Kidney (tissue), 14 donors: ENCODE measurements around the gene TOMM34. TPM values are rescaled to one million over a fixed set of nuclear protein-coding genes. Genes with fewer than 3 reads are reported as not detected.

Source experiments
- DNase-seq, 5 donors: peaks; one replicate each; pipeline ENCODE4 v3.0.0-alpha.2; 2013 to 2020
- FAIRE-seq: peaks from 2 replicates; lab custom pipeline; 2012; peaks lifted over from hg19 to GRCh38; lab: Jason Lieb, UNC
- H3K27ac ChIP-seq, 2 donors: one replicate each; pipeline ENCODE4 v1.7.0; 2013; ENCODE audit warnings: low read depth in 2 of 2, low read length in 2 of 2, inconsistent platforms in 1 of 2
- H3K27me3 ChIP-seq: one replicate; pipeline ENCODE4 v1.7.1; 2013; ENCODE audit warnings: low read length, inconsistent platforms; ENCODE audit not compliant: control insufficient read depth, insufficient read depth
- H3K36me3 ChIP-seq, 3 donors: one replicate each; pipeline versions ENCODE4 v1.7.0 to v1.7.1; 2013; ENCODE audit warnings: low read length in 3 of 3, control low read depth in 1 of 3, inconsistent platforms in 1 of 3; ENCODE audit not compliant: insufficient read depth in 3 of 3, control insufficient read depth in 2 of 3
- H3K4me1 ChIP-seq, 3 donors: one replicate each; pipeline versions ENCODE4 v1.7.0 to v1.7.1; 2013; ENCODE audit warnings: low read length in 3 of 3, inconsistent platforms in 1 of 3, low read depth in 1 of 3; ENCODE audit not compliant: control insufficient read depth in 2 of 3, insufficient read depth in 2 of 3
- H3K4me3 ChIP-seq, 3 donors: one replicate each; pipeline versions ENCODE4 v1.7.0 to v1.8.1; 2013; ENCODE audit warnings: low read length in 3 of 3, control low read depth in 1 of 3, inconsistent platforms in 1 of 3
- H3K9ac ChIP-seq, 3 donors: one replicate each; pipeline versions ENCODE4 v1.7.0 to v1.7.1; 2013; ENCODE audit warnings: low read length in 3 of 3, control low read depth in 1 of 3, inconsistent platforms in 1 of 3
- H3K9me3 ChIP-seq, 3 donors: one replicate each; pipeline versions ENCODE4 v1.7.0 to v1.7.1; 2013; ENCODE audit warnings: low read length in 3 of 3, control low read depth in 1 of 3, inconsistent platforms in 1 of 3; ENCODE audit not compliant: control insufficient read depth in 2 of 3, insufficient read depth in 1 of 3
- intact Hi-C: fragments of 100-400 bp; cut with DNase I; formaldehyde crosslinking; loops from one replicate; pipeline ENCODE4 v1.11.1; 2022
- polyA plus RNA-seq: library from polyadenylated mRNA; stranded (reverse); fragments of 350-450 nt; fragmentation: Illumina TruSeq; extraction: RNeasy Lipid Tissue Mini Kit (QIAGEN cat#74804); gene quantifications from one replicate; pipeline ENCODE4 v1.2.3, GENCODE V29; 2014; ENCODE audit warnings: low read depth, low replicate concordance; ENCODE audit not compliant: insufficient read depth
- total RNA-seq: library from RNA; stranded (reverse); fragmentation: NEBNext Ultra II Directional; extraction: Animal tissue kit (Norgen Biotek cat#: 25700); gene quantifications from one replicate; pipeline ENCODE4 v1.2.1, GENCODE V29; 2021
- TF ChIP-seq, protein P1 (sequence below): IDR thresholded peaks from 3 replicates; pipeline ENCODE4 v1.5.1; 2012; ENCODE audit warnings: mild to moderate bottlenecking, moderate library complexity, borderline replicate concordance; ENCODE audit not compliant: insufficient read depth; ENCODE audit errors: extremely low read depth
- donor health status: control.
- donor health status: control.
- donor health status: control.
- donor health status: control.
- donor health status: control.
- donor health status: DM: yes; HTN: yes; CAD: no.
- donor health status: Normal renal cell carcinoma (clear cell type).

Gene TOMM34
- total and polyA plus RNA-seq, 2 donors from 2014 or later: 18.8 to 39.6 TPM

DNA sequence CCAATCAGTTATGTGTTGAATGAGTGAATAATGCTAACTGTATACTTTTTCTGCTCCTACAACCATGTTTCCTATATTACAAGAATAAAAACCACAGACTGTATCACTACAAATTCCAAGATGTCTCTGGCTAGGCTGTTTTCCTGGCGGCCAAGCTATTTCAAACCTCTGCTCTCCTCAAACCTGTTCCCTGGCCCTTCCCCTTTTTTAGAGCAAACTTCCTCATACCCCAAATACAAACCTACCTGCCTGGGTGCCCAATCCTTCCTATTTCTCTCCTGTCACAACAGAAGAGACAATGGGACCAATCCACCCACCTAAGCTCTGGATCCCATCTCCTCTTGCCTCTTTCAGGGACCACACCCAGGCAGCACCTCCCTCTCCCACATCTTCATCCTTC, 7.5 kb downstream of the TOMM34 start:
- Histone ChIP-seq H3K4me1 (peaks cover 0 to 3% (median 0%) of the 10 kb centered on the region in 3 donors), H3K27me3 (no peaks in the 10 kb centered on the region), H3K4me3 (no peak overlapping the region), H3K27ac (no peak overlapping the region), H3K9ac (no peak overlapping the region), H3K36me3 (peaks cover 12 to 77% (median 51%) of the 10 kb centered on the region in 3 donors), H3K9me3 (no peaks in the 10 kb centered on the region)
- intact Hi-C loops: no loop called here
- TF ChIP-seq, protein P1, sequence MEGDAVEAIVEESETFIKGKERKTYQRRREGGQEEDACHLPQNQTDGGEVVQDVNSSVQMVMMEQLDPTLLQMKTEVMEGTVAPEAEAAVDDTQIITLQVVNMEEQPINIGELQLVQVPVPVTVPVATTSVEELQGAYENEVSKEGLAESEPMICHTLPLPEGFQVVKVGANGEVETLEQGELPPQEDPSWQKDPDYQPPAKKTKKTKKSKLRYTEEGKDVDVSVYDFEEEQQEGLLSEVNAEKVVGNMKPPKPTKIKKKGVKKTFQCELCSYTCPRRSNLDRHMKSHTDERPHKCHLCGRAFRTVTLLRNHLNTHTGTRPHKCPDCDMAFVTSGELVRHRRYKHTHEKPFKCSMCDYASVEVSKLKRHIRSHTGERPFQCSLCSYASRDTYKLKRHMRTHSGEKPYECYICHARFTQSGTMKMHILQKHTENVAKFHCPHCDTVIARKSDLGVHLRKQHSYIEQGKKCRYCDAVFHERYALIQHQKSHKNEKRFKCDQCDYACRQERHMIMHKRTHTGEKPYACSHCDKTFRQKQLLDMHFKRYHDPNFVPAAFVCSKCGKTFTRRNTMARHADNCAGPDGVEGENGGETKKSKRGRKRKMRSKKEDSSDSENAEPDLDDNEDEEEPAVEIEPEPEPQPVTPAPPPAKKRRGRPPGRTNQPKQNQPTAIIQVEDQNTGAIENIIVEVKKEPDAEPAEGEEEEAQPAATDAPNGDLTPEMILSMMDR: no peak
- no peak for DNase-seq
- FAIRE-seq: no peak

DNA sequence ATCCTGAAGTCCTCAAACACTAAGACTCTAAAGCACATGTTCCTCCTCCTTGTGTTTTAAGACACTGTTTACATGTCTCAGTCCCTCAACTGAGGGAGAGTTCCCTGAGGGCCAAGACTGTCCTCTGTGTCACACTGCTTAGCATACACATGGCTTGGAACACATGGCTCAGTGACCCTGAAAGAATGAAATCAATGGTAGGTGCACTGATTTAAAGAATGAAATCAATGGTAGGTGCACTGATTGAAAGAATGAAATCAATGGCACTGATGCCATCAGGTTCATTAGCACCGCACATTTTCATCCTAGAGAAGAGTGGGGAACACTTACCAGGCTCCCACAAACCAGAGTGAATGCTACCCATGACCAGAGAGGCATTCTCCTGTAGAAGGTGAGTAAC, 9.8 kb downstream of the TOMM34 start:
- FAIRE-seq (no peak), DNase-seq (no peak)
- H3K4me1 ChIP-seq: peaks cover 0 to 16% (median 9%) of the 10 kb centered on the region in 3 donors
- TF ChIP-seq, protein P1: no peak
- H3K9ac ChIP-seq: no peak overlapping the region
- H3K4me3 ChIP-seq: no peak overlapping the region
- no peak overlapping the region for H3K27ac ChIP-seq
- no peaks in the 10 kb centered on the region for H3K27me3 ChIP-seq
- no peaks in the 10 kb centered on the region for H3K9me3 ChIP-seq
- H3K36me3 ChIP-seq: peaks cover 12 to 69% (median 53%) of the 10 kb centered on the region in 3 donors
- intact Hi-C loops: no loop called here

DNA sequence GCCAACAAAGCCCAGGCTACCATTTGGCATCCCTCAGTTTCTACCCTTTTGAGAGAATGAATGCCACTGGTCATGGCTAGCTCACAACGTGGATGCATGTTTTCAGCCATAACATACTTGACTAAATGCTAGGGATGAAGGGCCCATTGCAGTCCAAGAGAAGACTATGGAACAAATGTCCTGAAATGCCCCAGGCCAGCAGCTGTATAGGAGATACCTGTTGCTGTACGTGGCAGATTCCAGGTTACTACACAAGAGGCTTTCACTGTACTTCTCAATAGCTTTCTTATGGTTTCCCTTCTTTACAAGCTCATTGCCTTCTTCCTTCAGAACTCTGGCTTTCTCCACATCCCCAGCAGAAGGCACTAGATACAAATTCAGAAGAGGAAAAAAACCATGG, 11.7 kb downstream of the TOMM34 start:
- TF ChIP-seq, protein P1: no peak
- intact Hi-C loops: no loop called here
- H3K9me3 ChIP-seq: no peaks in the 10 kb centered on the region
- H3K27me3 ChIP-seq: no peaks in the 10 kb centered on the region
- no peak overlapping the region for H3K27ac ChIP-seq
- FAIRE-seq (no peak), DNase-seq (no peak)
- no peak overlapping the region for H3K4me3 ChIP-seq
- H3K4me1 ChIP-seq: peaks cover 0 to 16% (median 9%) of the 10 kb centered on the region in 3 donors
- peaks cover 5 to 51% (median 39%) of the 10 kb centered on the region in 3 donors for H3K36me3 ChIP-seq
- H3K9ac ChIP-seq: no peak overlapping the region

DNA sequence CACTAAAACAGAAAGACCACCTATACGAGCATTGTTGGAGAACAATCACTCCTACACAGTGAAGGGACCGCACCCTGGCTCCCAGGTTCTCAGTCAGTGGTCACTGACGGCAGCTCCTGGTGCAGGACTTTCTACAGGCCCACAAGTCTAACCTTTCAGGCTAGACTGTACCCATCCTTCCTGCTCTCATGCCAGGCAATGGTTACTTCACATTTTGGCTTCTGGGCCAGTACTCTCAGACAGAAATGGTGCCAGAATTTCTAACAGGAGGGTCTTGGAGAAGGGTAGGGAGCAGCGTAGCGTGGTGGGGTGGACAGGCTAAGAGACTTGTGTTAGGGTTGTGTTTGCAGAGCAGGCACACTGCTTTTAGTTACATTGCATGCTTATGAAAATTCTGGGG, 12.1 kb downstream of the TOMM34 start:
- DNase-seq (no peak), FAIRE-seq (no peak)
- no peaks in the 10 kb centered on the region for H3K9me3 ChIP-seq
- TF ChIP-seq, protein P1: no peak
- no peak overlapping the region for H3K27ac ChIP-seq
- intact Hi-C loops: no loop called here
- H3K4me3 ChIP-seq: no peak overlapping the region
- peaks cover 0 to 16% (median 9%) of the 10 kb centered on the region in 3 donors for H3K4me1 ChIP-seq
- H3K27me3 ChIP-seq: no peaks in the 10 kb centered on the region
- peak overlapping the region in 1 of 3 donors; percentile 29 for H3K9ac ChIP-seq
- H3K36me3 ChIP-seq: peaks cover 4 to 51% (median 38%) of the 10 kb centered on the region in 3 donors
